Left renal cortex interstitium (tissue), 4 donors: Measurements from ENCODE around the gene PPP1R3F. TPM values are rescaled to one million over a fixed set of nuclear protein-coding genes. Genes with fewer than 3 reads are reported as not detected.

ENCODE experiments used
- DNase-seq, 4 donors: peaks; one replicate each; pipeline ENCODE4 v3.0.0-alpha.2; 2013; ENCODE audit warnings: low read depth in 4 of 4, low spot score in 2 of 4, missing footprints in 1 of 4
- polyA plus RNA-seq, 4 donors: library from polyadenylated mRNA; unstranded; fragments of 120-200 nt; gene quantifications; one replicate each; pipeline ENCODE4 v1.2.1, GENCODE V29; 2013; ENCODE audit not compliant: insufficient read length in 4 of 4

The PPP1R3F gene
- polyA plus RNA-seq, 4 donors = 6.1 to 10.5 (median 9.0) TPM

DNA sequence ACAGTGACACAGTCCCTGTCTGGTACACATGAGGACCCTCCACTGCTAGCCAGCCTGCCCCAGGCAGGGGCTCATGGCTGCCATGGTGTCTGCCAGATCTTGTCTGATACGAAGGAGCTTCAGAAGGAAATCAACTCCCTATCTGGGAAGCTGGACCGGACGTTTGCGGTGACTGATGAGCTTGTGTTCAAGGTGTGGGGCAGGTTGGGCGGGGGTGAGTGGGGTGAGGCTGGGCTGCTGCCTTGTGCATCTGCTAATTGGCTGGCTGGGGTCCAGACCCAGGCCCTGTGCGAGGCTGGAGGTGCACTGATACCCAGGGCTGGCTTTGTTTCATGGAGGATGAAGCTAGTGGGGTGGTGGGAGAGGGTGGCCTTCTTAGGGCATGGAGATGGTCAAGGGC lies 20.5 kb upstream of the PPP1R3F start:
- no peak for DNase-seq

DNA sequence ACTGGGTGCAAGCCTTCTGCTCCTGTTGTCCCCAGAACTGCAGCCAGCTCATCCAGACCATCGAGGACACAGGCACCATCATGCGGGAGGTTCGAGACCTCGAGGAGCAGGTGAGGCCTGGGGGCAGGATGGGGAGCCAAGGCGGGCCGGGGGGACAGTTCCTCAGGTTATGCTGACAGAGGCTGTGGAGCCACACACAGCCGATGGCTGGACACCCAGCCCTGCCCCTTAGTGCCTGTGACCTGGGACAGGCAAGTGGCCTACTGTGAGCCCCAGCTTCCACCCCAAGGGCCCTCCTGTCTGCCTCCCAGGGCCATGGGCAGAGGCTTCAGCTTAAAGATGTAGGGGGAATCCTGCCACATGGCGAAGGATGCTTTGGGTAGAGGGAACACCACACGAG lies 20.0 kb upstream of the PPP1R3F start:
- no peak for DNase-seq

DNA sequence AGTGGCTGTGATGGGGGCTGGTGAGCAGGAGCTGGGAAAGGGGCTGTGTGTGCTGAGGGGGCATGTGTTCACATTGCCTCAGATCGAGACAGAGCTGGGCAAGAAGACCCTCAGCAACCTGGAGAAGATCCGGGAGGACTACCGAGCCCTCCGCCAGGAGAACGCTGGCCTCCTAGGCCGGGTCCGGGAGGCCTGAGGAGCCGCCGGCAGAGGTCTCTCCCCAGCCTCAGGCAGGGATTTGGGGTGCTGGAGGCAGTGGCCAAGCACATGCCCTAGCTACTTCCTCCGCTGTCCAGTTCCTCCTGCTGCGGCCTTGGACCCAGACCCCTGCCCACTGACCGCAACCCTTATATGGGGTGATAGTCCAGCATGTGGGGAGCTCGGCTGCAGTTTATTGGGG lies 19.5 kb upstream of the PPP1R3F start:
- DNase-seq = no peak

DNA sequence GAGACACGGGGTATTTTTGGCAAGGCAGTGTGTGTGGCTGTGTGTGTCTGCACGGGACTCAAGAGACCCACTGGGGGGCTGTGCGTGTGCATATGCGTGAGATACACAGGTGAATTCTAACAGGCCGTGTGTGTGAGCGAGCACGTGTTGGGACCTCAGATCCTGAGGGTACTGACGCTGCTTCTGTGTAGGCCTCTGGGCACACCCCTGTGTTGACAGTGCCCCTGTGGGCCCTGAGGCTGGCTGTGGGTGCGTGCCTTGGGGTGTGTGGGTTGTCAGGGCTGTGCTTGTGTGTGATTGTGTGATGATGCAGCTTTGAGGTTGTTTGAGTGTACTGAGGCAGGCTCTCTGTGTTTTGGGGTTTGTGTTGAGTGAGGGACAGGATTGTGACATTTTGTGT lies 19.0 kb upstream of the PPP1R3F start:
- no peak for DNase-seq

DNA sequence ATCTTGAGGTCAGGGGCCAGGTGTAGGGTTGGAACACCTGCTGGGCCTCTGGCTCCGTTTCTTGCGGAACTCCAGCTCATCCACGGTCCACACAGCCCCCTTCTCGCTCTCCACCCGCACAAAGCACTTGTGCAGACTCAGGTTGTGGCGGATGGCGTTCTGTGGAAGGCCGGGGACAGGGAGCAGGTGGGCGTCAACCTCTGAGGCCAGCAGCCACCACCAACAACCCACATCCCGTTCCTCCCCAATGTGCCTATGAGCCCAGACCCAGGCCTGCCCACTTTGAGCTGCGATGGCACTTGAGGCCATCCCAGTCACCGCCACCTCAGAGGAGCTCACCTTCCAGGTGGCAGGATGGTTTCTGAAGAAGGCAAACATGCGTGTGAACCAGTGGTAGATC lies 18.3 kb upstream of the PPP1R3F start:
- DNase-seq = no peak

GRCh38 chrX:49254639-49255038 lies 15.0 kb upstream of the PPP1R3F start:
- no peak for DNase-seq

GRCh38 chrX:49256268-49256995 lies 13.2 kb upstream of the PPP1R3F start:
- no peak for DNase-seq

- DNase-seq = no peak
Measured at GRCh38 chrX:49257074-49257790, 12.4 kb upstream of the PPP1R3F start.

DNA sequence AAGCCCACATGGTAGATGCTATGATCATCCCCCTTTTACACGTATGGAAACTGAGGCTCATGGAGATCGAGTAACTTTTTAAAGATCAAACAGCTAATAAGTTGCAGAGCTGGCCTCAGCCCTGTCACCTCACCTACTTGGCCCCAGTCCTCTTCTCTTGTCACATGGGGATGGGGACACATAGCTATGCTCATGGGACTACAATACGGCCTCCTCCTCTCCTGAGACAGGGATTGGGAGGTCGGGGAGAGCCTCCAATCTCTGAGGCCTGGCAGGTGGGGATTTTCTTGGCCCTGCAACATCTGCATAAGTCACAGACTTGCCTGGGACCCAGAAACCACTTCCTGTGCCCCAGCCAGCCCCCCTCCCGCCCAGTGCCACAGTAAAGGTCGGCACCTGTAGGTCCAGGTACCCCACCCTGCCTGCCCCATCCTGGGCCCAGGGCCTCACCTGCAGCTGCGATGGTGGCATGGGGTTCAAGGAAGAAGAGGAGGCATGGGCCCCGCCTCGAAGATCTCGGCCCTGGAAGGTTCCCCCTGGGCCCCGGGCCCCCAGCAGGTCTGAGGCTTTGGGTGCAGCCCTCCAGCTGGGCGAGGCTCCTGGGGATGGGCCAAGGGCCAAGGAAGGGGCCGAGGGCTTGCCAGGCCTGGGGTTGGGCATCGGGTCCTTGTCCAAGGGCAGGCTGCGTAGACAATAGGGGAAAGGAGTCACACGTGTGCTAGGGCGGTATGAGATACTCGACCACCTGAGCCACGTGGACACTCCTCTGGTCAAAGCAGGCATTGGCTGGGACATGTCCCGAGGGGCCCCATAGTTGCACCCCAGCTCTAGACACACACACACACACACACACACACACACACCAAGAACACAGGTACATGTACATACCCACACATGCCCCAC lies 11.5 kb upstream of the PPP1R3F start:
- no peak for DNase-seq

DNA sequence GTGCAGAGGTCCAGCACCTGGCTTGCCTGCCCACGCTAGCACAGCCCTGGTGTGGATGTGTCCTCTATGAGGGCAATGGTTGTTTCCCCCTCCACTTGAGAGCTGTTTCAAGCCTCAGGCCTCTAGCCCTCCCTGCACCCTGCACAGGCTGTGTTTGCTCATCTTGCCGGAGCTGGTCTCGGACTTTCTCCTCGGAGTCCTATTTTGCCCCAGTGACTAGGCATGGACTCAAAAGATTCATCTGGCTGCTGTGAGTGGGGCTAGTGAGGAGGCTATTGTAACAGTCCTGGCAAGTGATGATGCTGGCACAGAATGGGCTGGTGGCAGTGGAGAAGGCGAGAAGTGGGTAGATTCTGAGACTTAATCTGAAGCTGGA lies 10.9 kb upstream of the PPP1R3F start:
- DNase-seq = no peak

DNA sequence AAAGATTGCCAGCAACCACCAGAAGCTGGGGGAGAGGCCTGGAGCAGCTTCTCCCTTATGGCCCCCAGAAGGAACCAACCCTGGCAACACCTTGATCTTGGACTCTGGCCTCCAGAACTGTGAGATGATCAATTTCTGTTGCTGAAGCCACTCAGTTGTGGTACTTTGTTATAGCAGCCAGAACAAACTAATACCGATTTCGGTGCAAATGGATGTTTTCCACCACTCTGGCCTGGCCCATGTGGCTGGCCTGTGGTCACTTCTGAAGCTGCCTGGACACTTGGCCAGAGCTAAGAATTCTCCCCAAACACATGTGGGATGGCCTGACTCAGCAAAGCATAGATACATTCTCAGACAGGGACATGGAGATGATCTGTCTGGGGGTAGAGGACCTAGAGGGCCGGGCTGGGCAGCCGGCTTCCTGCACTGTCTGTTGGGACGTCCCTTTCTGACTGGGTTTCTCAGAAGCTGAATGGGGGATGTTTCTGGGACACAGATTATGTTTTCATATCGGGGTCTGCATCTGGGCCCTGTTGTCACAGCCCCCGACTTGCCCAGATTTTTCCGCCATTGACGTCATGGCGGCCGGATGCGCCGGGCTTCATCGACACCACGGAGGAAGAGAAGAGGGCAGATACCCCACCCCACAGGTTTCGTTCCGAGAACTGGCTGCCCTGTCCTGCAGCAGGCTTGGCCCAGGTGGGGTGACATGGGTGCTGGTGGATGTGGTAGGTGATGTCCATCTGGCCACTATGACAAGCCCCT lies 9.2 kb upstream of the PPP1R3F start:
- DNase-seq = no peak

DNA sequence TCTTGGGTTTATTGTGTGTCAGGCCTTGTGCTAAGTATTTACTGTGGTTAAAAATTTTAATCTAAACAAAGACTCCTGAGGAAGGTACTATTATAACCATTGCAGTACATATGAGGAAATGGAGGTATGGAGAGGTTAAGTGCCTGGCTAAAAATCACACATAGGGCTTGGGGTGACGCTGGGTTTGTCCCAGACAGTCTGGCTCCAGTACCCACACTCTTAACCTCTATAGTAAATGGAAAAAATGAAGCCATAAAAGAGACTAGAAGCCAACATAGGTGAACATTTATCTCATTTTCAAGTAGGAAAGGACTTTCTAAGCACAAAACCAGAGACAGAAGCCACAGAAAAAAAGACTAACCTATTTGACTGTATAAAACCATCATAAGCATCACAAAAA lies 7.0 kb upstream of the PPP1R3F start:
- no peak for DNase-seq

DNA sequence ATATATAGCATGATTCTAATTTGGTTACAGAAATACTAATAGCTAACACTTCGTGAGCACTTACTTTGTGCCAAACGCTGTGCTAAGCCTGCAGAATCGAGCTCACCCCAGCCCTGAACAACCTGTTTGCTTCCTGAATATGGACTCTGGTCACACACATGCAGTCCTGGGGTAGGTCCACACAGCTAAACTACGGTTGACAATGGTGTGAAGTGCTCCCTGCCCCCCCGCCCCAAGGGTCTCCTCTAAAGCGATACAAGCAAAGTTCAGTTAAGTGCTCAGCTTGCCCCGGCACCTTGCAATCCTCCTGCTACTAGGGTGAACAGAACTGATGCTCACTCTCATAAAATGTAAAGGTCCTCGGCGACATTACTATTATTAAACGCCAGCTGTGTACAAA lies 6.0 kb upstream of the PPP1R3F start:
- no peak for DNase-seq

DNA sequence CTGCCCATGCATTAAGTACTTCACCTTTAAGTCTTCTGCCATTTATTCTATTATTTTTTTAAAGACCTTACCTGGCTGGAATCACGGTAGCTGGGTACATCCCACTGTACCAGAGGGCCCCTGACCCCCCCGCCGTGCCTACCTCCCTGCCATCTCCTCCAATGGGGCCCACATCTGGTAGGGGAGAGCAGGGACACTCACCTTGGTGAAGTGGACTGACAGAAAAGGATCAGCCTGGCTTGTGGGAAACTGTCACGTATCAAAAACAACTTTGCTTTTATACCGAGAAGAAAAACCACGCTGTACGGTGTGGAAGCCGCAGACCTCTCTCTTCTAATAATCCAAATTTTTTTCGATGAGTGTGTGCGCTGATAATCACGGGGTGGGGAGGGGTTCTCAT lies 5.1 kb upstream of the PPP1R3F start, which contains the start of gene FOXP3:
FOXP3 (minus strand) TSS at position 251 of the 400 bp plus-strand sequence. CDS start 6,205 bp downstream, outside the sequence.
- DNase-seq = no peak

DNA sequence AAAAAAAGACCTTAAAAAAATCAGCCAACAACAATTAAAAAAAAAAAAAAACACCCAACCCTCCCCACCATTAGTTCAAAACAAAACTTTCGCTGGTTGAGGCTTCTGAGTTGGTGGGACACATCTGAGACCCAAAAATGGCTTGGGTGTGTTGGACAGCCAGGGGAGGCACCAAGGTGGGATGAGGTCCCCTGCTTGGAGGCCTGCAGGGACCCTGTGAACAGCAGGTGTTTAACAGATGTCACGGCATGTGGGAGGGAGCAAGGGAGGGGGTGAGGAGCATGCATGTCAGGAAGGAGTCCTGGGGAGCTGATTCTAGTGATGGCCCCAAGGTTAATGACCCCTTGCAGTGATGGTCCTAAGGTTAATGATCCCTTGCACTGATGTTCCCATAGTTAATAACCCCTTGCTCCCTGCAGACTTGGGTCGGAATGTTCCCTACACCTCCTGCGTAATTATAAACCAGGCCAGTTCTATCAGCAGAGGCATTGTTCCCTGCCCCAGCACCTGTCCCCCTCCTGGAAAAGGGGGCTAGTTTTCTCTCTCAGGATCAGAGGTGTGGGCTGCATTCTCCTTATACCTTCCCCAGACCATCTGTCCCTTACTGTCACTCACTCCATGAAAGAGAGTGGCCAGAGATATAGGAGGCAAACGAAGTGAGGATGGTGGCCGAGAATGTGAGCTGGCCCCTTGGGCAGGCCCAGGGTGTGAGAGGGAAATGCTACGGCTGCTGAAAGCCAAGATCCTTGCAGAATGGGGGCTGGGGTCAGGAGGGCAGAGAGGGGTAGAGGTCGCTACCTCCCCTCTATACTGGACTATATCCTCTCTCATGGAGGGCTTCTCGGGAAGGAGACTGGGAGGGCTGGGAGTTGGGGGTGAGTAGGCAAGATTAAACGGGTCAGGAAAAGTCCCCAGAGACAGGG lies 2.8 kb upstream of the PPP1R3F start:
- no peak for DNase-seq

DNA sequence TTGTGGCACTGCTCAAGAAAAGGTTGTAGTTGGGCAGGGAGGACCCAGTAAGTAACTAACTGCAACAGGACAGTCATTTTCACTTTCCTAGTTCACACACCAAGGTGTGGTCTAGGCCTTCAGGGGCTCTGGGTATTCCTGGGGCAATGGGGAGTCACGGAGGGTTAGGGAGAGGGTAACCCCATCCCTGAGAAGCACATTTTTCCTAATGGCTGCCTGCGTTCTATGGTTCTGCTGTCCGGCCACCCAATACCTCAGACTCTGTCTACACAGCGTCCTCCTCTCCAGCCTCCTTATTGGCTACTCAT lies 937 bp upstream of the PPP1R3F start:
- no peak for DNase-seq

DNA sequence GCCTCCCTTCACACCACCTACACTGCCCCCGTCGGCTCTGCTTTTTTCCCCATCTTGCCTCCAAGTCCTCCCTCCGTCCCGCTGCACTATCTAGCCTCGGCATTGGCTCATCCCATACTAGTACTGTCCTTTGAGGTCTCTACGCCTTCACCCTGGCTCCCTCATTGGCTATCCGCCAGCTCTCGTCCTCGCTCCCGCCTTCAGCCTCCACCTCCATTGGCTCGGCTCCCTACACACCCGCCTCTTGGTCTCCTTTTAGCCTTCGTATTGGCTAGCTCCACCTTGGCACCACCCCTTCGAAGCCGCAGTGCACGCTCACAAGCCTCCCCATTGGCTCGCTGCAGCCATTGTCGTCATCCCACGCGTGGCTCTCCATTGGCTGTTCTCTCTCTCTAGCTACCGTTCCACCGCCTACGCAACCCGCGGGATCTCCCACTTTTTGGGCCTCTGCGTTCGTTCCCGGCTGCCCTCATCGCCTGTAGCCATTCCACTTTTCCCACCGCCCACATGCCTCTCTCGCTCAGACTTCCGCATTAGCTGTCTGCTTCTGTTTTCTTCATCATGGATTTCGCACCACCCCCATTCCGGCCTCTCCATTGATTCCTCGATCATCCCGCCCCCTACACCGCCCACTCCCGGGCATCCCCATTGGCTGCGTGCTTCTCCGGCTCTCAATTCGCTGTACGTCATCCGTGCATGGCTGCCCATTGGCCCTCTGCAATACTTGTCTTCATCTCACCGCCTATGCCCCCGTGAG lies 405 bp upstream of the PPP1R3F start:
- DNase-seq = peak; percentile 86 to 93 (median 90)

DNA sequence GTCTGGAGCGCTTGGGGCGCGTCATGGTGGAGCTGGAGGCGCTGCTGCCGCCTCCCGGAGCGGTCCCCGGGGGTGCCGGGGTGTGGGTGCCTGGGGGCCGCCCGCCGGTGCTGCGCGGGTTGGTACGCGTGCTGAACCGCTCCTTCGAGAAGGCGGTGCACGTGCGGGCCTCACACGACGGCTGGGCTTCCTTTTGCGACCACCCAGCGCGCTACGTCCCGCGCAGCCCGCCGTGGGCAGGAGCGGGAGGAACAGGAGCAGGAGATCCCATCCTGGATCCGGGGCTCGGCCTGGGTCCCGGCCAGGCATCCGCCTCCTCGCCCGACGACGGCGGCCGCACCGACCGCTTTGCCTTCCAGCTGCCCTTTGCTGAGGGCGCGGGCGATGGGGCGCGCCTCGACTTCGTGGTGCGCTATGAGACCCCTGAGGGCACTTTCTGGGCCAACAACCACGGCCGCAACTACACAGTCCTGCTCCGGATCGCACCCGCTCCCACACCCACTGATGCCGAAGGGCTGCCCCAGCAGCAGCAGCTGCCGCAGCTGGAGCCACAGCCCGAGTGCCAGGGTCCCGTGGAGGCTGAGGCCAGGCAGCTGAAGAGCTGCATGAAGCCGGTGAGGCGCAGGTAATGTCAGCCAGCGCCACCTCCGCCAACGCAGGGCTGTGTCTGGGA lies 792 bp downstream of the PPP1R3F start:
- DNase-seq = no peak
